ENCODE measurements around the gene KCNK4.
A peak's percentile ranks its signal among the peaks of the same experiment; 100 is the strongest.
"Not testable (repeated sequence)": the region's sequence is repeated elsewhere in the genome, so short reads cannot be mapped to it uniquely, and the experiment has no call there.

Gene KCNK4

GRCh38 chr11:64306876-64307622, 15.9 kb downstream of the KCNK4 start:
- DNase-seq (ENCODE audit: low spot score) = no peak

- not testable (repeated sequence) for DNase-seq (ENCODE audit: low spot score)
Observed at GRCh38 chr11:64307795-64308194, 16.7 kb downstream of the KCNK4 start.

DNA sequence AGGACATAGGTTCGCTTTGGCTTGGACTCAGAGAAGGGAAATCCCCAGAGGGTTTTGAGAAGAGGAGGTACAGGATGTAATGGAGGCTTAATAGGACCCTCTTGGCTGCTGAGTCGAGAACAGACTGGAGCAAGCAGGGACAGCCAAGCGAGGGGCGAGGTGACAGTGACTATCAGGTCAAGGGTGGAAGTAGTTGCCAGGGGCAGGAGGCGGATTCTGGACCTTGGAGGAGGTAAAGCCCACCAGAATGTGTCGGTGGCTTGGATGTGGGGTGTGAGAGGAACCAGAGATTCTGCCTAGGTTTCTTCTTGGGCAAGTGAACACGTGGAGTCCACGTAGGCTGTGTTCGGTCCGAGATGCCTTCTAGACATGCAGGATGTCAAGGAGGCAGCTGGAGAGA, 21.8 kb downstream of the KCNK4 start:
- DNase-seq (ENCODE audit: low spot score) = no peak

- DNase-seq (ENCODE audit: low spot score) = peak; percentile 69
Observed at GRCh38 chr11:64313491-64314145, 22.5 kb downstream of the KCNK4 start.

GRCh38 chr11:64314146-64314804, 23.2 kb downstream of the KCNK4 start:
- DNase-seq (ENCODE audit: low spot score) = no peak

- DNase-seq (ENCODE audit: low spot score) = no peak
Observed at GRCh38 chr11:64314805-64315561, 23.9 kb downstream of the KCNK4 start.

DNA sequence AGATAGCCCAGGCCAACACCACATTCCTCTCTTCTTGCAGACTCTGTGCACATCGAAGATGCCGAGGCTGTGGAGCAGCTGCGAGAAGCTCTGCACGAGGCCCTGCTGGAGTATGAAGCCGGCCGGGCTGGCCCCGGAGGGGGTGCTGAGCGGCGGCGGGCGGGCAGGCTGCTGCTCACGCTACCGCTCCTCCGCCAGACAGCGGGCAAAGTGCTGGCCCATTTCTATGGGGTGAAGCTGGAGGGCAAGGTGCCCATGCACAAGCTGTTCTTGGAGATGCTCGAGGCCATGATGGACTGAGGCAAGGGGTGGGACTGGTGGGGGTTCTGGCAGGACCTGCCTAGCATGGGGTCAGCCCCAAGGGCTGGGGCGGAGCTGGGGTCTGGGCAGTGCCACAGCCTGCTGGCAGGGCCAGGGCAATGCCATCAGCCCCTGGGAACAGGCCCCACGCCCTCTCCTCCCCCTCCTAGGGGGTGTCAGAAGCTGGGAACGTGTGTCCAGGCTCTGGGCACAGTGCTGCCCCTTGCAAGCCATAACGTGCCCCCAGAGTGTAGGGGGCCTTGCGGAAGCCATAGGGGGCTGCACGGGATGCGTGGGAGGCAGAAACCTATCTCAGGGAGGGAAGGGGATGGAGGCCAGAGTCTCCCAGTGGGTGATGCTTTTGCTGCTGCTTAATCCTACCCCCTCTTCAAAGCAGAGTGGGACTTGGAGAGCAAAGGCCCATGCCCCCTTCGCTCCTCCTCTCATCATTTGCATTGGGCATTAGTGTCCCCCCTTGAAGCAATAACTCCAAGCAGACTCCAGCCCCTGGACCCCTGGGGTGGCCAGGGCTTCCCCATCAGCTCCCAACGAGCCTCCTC, 24.8 kb downstream of the KCNK4 start:
- DNase-seq (ENCODE audit: low spot score) = not testable (repeated sequence)

GRCh38 chr11:64316672-64317324, 25.7 kb downstream of the KCNK4 start:
- no peak for DNase-seq (ENCODE audit: low spot score)

DNA sequence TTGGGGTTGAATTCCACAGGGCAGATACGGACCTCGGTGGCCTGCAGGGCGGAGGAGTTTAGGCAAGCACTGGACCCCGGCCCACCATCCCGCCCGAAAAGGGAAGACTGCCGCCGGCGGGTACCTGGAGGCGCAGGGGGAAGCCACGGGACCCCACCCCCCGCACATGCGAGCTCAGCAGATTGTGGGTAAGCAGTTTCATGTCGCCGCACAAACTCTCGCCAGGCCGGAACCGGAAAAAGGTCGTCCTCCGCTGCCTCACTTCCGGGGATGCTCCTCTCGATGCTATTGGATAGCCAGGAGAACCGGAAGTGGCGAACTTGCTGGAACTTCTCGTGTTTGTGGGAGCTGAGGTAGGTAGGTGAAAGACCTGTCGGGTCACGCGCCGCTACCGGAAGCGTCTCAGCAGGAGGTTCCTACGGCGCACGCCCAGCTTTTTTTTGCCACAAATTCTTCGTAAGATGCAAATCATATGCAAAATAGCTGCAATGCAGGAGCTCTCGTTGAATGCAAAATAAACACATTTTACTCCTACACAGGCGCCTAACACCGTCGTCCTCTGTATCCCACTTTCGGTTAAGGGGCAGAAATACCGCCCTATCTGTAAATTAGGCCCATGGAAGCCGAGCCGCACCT, 26.3 kb downstream of the KCNK4 start, which contains the start of gene TRMT112:
TSS of gene TRMT112 (minus strand) at position 235 of the 636 bp plus-strand sequence. CDS start at position 202, 33 bp downstream.
- DNase-seq (ENCODE audit: low spot score) = peak; percentile 89

DNA sequence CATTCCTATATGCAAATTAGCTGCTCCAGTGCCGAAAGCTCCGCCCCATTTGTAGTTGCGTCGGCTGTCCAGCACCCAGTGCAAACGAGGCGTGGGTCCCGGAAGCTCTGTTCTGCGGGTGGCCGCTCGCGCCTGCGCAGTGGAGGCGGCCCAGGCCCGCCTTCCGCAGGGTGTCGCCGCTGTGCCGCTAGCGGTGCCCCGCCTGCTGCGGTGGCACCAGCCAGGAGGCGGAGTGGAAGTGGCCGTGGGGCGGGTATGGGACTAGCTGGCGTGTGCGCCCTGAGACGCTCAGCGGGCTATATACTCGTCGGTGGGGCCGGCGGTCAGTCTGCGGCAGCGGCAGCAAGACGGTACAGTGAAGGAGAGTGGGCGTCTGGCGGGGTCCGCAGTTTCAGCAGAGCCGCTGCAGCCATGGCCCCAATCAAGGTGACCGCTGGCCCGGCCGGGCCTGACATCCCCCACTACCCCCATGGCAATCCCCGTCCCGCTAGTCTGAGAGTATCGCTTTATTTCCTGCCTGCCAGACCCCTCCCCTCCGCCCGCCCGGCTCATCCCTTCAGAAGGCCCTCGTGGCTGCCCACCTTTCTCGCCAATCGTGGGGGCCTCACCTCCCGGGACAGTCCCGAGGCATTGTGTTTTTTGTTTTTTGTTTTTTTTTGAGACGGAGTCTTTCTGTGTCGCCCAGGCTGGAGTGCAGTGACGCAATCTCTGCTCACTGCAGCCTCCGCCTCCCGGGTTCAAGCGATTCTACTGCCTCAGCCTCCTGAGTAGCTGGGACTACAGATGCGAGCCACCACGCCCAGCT, 27.1 kb downstream of the KCNK4 start, which contains the start of gene PRDX5:
TSS of gene PRDX5 (plus strand) at position 161 of the 805 bp plus-strand sequence. CDS start at position 256, 95 bp downstream.
- DNase-seq (ENCODE audit: low spot score) = peak; percentile 98

DNA sequence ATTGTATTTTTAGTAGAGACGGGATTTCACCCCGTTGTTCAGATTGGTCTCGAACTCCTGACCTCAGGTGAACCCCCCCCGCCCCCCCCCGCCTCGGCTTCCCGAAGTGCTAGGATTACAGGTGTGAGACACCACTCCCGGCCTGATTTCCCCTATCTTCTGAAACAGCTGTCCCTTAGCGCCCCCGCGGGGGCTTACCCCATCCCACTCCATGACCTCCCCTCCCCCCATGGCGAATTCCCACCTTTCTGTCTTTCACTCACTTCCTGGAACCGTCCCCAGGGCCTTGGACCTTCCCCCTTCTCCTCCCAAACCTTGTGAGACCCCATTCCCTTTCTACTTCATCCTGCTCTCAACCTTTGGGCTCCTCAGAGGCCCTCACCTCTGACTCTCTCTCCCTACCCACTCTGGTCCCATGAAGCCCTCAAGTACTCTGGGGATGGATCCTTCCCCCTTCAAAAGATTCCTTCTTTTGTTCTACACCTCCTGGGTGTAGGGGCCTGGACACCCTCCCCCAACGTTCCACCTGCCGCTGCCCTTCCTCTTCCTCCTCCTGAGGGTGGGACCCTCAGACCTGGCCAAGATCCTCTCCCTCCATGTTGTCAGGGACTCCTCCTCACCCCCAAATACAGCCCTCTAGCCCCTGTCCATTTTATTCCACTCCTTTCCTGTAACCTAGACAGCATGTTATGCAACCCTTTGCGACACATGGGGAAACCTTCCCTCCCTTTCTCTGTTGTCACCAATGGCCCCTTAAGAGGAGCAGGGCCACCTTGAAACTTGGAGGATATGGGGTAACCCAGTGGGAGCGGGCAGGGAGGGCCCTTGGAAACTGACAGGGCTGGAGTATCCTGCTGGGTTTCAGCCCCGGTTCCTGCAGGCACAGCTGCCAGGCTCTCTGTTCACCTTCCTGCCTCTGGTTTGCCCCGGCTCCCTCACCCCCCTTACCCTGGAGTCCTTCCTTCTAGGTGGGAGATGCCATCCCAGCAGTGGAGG, 28.0 kb downstream of the KCNK4 start:
- DNase-seq (ENCODE audit: low spot score) = no peak

GRCh38 chr11:64320556-64320955, 29.5 kb downstream of the KCNK4 start:
- no peak for DNase-seq (ENCODE audit: low spot score)

DNA sequence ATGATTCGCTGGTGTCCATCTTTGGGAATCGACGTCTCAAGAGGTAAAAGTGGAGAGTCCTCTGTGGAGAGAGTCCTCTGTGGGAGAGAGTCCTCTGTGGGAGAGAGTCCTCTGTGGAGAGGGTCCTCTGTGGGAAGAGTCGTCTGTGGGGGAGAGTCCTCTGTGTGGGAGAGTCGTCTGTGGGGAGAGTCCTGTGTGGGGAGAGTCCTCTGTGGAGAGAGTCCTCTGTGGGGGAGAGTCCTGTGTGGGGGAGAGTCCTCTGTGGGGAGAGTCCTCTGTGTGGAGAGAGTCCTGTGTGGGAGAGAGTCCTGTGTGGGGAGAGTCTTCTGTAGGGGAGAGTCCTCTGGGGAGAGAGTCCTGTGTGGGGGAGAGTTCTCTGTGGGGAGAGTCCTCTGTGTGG, 29.9 kb downstream of the KCNK4 start:
- no peak for DNase-seq (ENCODE audit: low spot score)

- no peak for DNase-seq (ENCODE audit: low spot score)
Observed at GRCh38 chr11:64321533-64321932, 30.4 kb downstream of the KCNK4 start.

GRCh38 chr11:64322925-64323260, 31.8 kb downstream of the KCNK4 start:
- DNase-seq (ENCODE audit: low spot score) = no peak

- no peak for DNase-seq (ENCODE audit: low spot score)
Observed at GRCh38 chr11:64323373-64323772, 32.3 kb downstream of the KCNK4 start.

- DNase-seq (ENCODE audit: low spot score) = not testable (repeated sequence)
Observed at GRCh38 chr11:64323984-64324383, 32.9 kb downstream of the KCNK4 start.

Measured in AG20443 (cell line).